Neural cell (in vitro differentiated cells): ENCODE results near the gene NDUFA11. TPM values are rescaled to one million over a fixed set of nuclear protein-coding genes. Genes with fewer than 3 reads are reported as not detected.

Source experiments
- H2AFZ ChIP-seq: fragments of 200-600, 300-800 bp; sonication (generic), shearing (Covaris generic); 2 replicates; pipeline ENCODE4 v1.6.0; 2014; ENCODE audit warnings: low read depth, mild to moderate bottlenecking, antibody characterized with exemption, low read length, moderate library complexity
- H3F3A ChIP-seq: fragments of 200-600 bp; shearing (Covaris generic); 2 replicates; pipeline ENCODE4 v1.6.1; 2016; ENCODE audit warnings: mild to moderate bottlenecking, moderate library complexity, mixed read lengths, antibody characterized with exemption, low read length; ENCODE audit not compliant: insufficient read depth, poor library complexity, severe bottlenecking
- H3K27ac ChIP-seq: fragments of 200-600, 300-800 bp; sonication (generic), shearing (Covaris generic); 2 replicates; pipeline ENCODE4 v1.5.1; 2014; ENCODE audit warnings: mild to moderate bottlenecking, low read length, moderate library complexity
- H3K27me3 ChIP-seq: fragments of 300-800, 200-600 bp; sonication (generic), shearing (Covaris generic); 2 replicates; pipeline ENCODE4 v1.6.0; 2014; ENCODE audit warnings: mild to moderate bottlenecking, low read depth, low read length, moderate library complexity; ENCODE audit not compliant: insufficient read depth
- H3K36me3 ChIP-seq: fragments of 300-800, 200-600 bp; sonication (generic), shearing (Covaris generic); 2 replicates; pipeline ENCODE4 v1.5.1; 2014; ENCODE audit warnings: mild to moderate bottlenecking, antibody characterized with exemption, low read length, moderate library complexity; ENCODE audit not compliant: insufficient read depth
- H3K4me2 ChIP-seq: fragments of 300-800, 200-600 bp; sonication (generic), shearing (Covaris generic); 2 replicates; pipeline ENCODE4 v1.6.0; 2014; ENCODE audit warnings: mild to moderate bottlenecking, low read length
- H3K4me3 ChIP-seq: fragments of 300-800, 200-600 bp; sonication (generic), shearing (Covaris generic); 2 replicates; pipeline ENCODE4 v1.5.1; 2014; ENCODE audit warnings: mild to moderate bottlenecking, low read length, moderate library complexity
- H3K79me2 ChIP-seq: fragments of 200-600 bp; shearing (Covaris generic); replicated peaks from 2 replicates; pipeline ENCODE4 v1.6.0; 2014; ENCODE audit warnings: mild to moderate bottlenecking, low read length, moderate library complexity; ENCODE audit not compliant: insufficient read depth
- H3K9ac ChIP-seq: fragments of 300-800, 200-600 bp; sonication (generic), shearing (Covaris generic); 2 replicates; pipeline ENCODE4 v1.6.1; 2016; ENCODE audit warnings: mild to moderate bottlenecking, low read length, mixed read lengths
- H3K9me2 ChIP-seq: fragments of 200-600 bp; shearing (Covaris generic); 2 replicates; pipeline ENCODE4 v1.6.1; 2016; ENCODE audit warnings: mild to moderate bottlenecking, low read length, mixed read lengths; ENCODE audit not compliant: insufficient read depth
- H3K9me3 ChIP-seq: fragments of 200-600, 300-800 bp; sonication (generic), shearing (Covaris generic); 2 replicates; pipeline ENCODE4 v1.6.1; 2016; ENCODE audit warnings: mild to moderate bottlenecking, mixed run types, low read length, moderate library complexity, mixed read lengths
- H4K20me1 ChIP-seq: fragments of 200-600 bp; shearing (Covaris generic); 2 replicates; pipeline ENCODE4 v1.6.1; 2016; ENCODE audit warnings: mild to moderate bottlenecking, mixed run types; ENCODE audit not compliant: insufficient read depth
- CTCF ChIP-seq: fragments of 450-650 bp; IDR thresholded peaks from 2 replicates; pipeline ENCODE4 v1.5.1; 2014; ENCODE audit warnings: antibody characterized with exemption, mild to moderate bottlenecking, moderate library complexity; ENCODE audit not compliant: poor library complexity, severe bottlenecking
- EP300 ChIP-seq: fragments of 450-650 bp; conservative IDR thresholded peaks from 2 replicates; pipeline ENCODE4 v1.6.1; 2014; ENCODE audit warnings: antibody characterized with exemption, mild to moderate bottlenecking, moderate library complexity; ENCODE audit not compliant: poor library complexity, severe bottlenecking
- EZH2 ChIP-seq: fragments of 200-600, 300-800 bp; shearing (Covaris generic), sonication (generic); IDR thresholded peaks from 2 replicates; pipeline ENCODE4 v1.6.1; 2014; ENCODE audit warnings: antibody characterized with exemption, low read length, borderline replicate concordance, mild to moderate bottlenecking; ENCODE audit not compliant: insufficient read depth, poor library complexity, severe bottlenecking
- MXI1 ChIP-seq: fragments of 450-650 bp; conservative IDR thresholded peaks from 2 replicates; pipeline ENCODE4 v1.6.1; 2014; ENCODE audit warnings: antibody characterized with exemption, mild to moderate bottlenecking; ENCODE audit not compliant: poor library complexity, severe bottlenecking
- POLR2AphosphoS5 ChIP-seq: IDR thresholded peaks from 2 replicates; pipeline ENCODE4 v1.6.1; 2012
- RAD21 ChIP-seq: fragments of 450-650 bp; conservative IDR thresholded peaks from 2 replicates; pipeline ENCODE4 v1.6.1; 2014; ENCODE audit warnings: antibody characterized with exemption, mild to moderate bottlenecking, moderate library complexity
- REST ChIP-seq: IDR thresholded peaks from 2 replicates; pipeline ENCODE4 v1.6.1; 2012; ENCODE audit warnings: borderline replicate concordance
- SMC3 ChIP-seq: fragments of 450-650 bp; conservative IDR thresholded peaks from 2 replicates; pipeline ENCODE4 v1.6.1; 2014; ENCODE audit warnings: antibody characterized with exemption, mild to moderate bottlenecking, moderate library complexity; ENCODE audit not compliant: poor library complexity
- TAF1 ChIP-seq: IDR thresholded peaks from 2 replicates; pipeline ENCODE4 v1.6.1; 2012; ENCODE audit warnings: low read depth
- polyA minus RNA-seq: library from RNA; depleted of rRNA, polyadenylated mRNA; stranded (reverse); fragments of >200 nt; gene quantifications from 2 replicates; pipeline ENCODE4 v1.2.3, GENCODE V29; 2014
- polyA plus RNA-seq: library from polyadenylated mRNA; depleted of rRNA; stranded (reverse); fragments of >200 nt; gene quantifications from 2 replicates; pipeline ENCODE4 v1.2.3, GENCODE V29; 2014

The NDUFA11 gene
- 529 and 594 TPM in 2 replicates for polyA plus RNA-seq
- 133 and 145 TPM in 2 replicates for polyA minus RNA-seq

- Histone ChIP-seq H3K4me3 (peak within 1 kb of the TSS; percentile 82), H2AFZ (peak within 1 kb of the TSS; percentile 70), H3F3A (no peaks in the 10 kb centered on the region), H3K27me3 (no peaks in the 10 kb centered on the region), H3K4me2 (peak within 1 kb of the TSS; percentile 63), H3K79me2 (peaks cover 22% of the 10 kb centered on the region), H3K36me3 (no peaks in the 10 kb centered on the region), H4K20me1 (no peaks in the 10 kb centered on the region), H3K27ac (peak within 1 kb of the TSS; percentile 79), H3K9me3 (no peaks in the 10 kb centered on the region), H3K9me2 (no peaks in the 10 kb centered on the region), H3K9ac (peak within 1 kb of the TSS; percentile 92)
- TF ChIP-seq SMC3: peak; percentile 53
- peak; percentile 68 for TF ChIP-seq EP300
- TF ChIP-seq MXI1: peak; percentile 97
- TF ChIP-seq RAD21: peak; percentile 52
- no peak for TF ChIP-seq EZH2
- TF ChIP-seq CTCF: no peak
- peak; percentile 44 for TF ChIP-seq REST
- TF ChIP-seq TAF1: peak; percentile 59
- TF ChIP-seq POLR2AphosphoS5: peak; percentile 95
These were observed at the start of gene NDUFA11 for GRCh38 chr19:5903624-5904351. TSS of gene NDUFA11 (minus strand) at chr19:5903790. CDS start at chr19:5903708, 82 bp downstream.

GRCh38 chr19:5953030-5953589 lies 49.5 kb upstream of the NDUFA11 start:
- Histone ChIP-seq H3K9ac (no peak overlapping the region), H3K4me2 (no peak overlapping the region), H3K27me3 (no peaks in the 10 kb centered on the region), H3K27ac (no peak overlapping the region), H3K79me2 (peaks cover 59% of the 10 kb centered on the region), H2AFZ (no peak overlapping the region), H3K36me3 (peaks cover 6% of the 10 kb centered on the region), H3K4me3 (no peak overlapping the region), H3F3A (no peaks in the 10 kb centered on the region), H3K9me2 (no peaks in the 10 kb centered on the region), H4K20me1 (peaks cover 3% of the 10 kb centered on the region), H3K9me3 (no peaks in the 10 kb centered on the region)
- TF ChIP-seq MXI1 (no peak), REST (no peak), CTCF (no peak)
